Measurements from ENCODE around the gene G0S2. TPM values are rescaled to one million over a fixed set of nuclear protein-coding genes. Genes with fewer than 3 reads are reported as not detected.

G0S2 gene
- total and polyA plus RNA-seq, 10 of the 15 experiments (the other 5 are each of a cell fraction or from before 2014, with no cell fraction given): 0.07 to 0.51 (median 0.23) TPM

- DNase-seq (ENCODE audit: low read depth, low spot score) (no peak), FAIRE-seq (no peak), ATAC-seq (no peak)
- Histone ChIP-seq H3K79me2 (ENCODE audit: control insufficient read depth, insufficient read depth, low read length) (no peaks in the 10 kb centered on the region), H2AFZ (ENCODE audit: control insufficient read depth, low read depth, low read length) (no peak overlapping the region), H3K27me3 (replicated peaks in 1 of 2; ENCODE audit: control insufficient read depth in 2 of 2, insufficient read depth in 2 of 2, low read length in 1 of 2) (no peaks in the 10 kb centered on the region; a peak in 2 of 4 replicates), H3K9me3 (replicated peaks; ENCODE audit: control insufficient read depth, insufficient read depth, low read length) (no peaks in the 10 kb centered on the region), H3K4me2 (ENCODE audit: control insufficient read depth, insufficient read depth) (no peak overlapping the region), H3K4me1 (ENCODE audit: control insufficient read depth, insufficient read depth, low read length) (peaks cover 18% of the 10 kb centered on the region), H3K9ac (ENCODE audit: control insufficient read depth, insufficient read depth, low read length) (no peak overlapping the region), H4K20me1 (ENCODE audit: control insufficient read depth, insufficient read depth) (no peaks in the 10 kb centered on the region), H3K36me3 (ENCODE audit: control insufficient read depth in 2 of 2, insufficient read depth in 2 of 2, low read length in 1 of 2) (no peaks in the 10 kb centered on the region), H3K27ac (ENCODE audit: control insufficient read depth, insufficient read depth) (no peak overlapping the region), H3K4me3 (no peak overlapping the region)
- SMC1A ChIA-PET (ENCODE audit: uncharacterized antibody, unreplicated experiment): interaction anchor here (0.6 to 10.1 kb wide), 4 partner anchors 17 to 671 kb away, joined by 3 to 261 read pairs (median 3); partner anchors contain the start of gene LAMB3
- TF ChIP-seq TBL1XR1 (IDR thresholded peaks at IDR 0.05; ENCODE audit: low read depth, low read length) (no peak), NR2C1 (IDR thresholded peaks at IDR 0.05) (no peak), SKIL (IDR thresholded peaks at IDR 0.05; ENCODE audit: low read depth, poor library complexity, severe bottlenecking) (no peak), PAX8 (IDR thresholded peaks at IDR 0.05) (no peak), TCF7 (IDR thresholded peaks at IDR 0.05; ENCODE audit: borderline replicate concordance) (no peak), RBBP5 (conservative IDR thresholded peaks at IDR 0.05) (no peak), IRF5 (IDR thresholded peaks at IDR 0.05; ENCODE audit: borderline replicate concordance) (no peak), CBFB (IDR thresholded peaks at IDR 0.05; ENCODE audit: low read depth) (no peak), HDGF (IDR thresholded peaks at IDR 0.05) (no peak), ZNF384 (IDR thresholded peaks at IDR 0.05; ENCODE audit: borderline replicate concordance, low read depth, low read length) (no peak), MTA2 (IDR thresholded peaks at IDR 0.05; ENCODE audit: low read depth) (no peak), PML (IDR thresholded peaks at IDR 0.05; ENCODE audit: low read length) (no peak), BHLHE40 (IDR thresholded peaks at IDR 0.05; ENCODE audit: borderline replicate concordance in 1 of 2, low read depth in 2 of 2, low read length in 1 of 2) (no peak), NRF1 (conservative IDR thresholded peaks at IDR 0.05; ENCODE audit: low read depth, low read length) (no peak)
- BruUV-seq (replicated peaks): no TSS peak
- intact Hi-C loops (cut with micrococcal nuclease; ENCODE audit: unreplicated experiment) (loop anchor here (10.0 kb wide), 1 partner anchor 1846 kb away; no protein-coding TSS in a partner anchor), in situ Hi-C loops (cut with MboI) (no loop called here)
- POLR2A ChIA-PET: interaction anchor here (1.2 to 6.2 kb wide), 3 partner anchors 12 to 18 kb away, joined by 3 to 43 read pairs (median 5); no protein-coding TSS in a partner anchor
- CTCF ChIA-PET: interaction anchor here (1.3 to 1.5 kb wide), 2 partner anchors 16 to 78 kb away, joined by 4 read pairs; no protein-coding TSS in a partner anchor
- WGBS (ENCODE audit: insufficient coverage, insufficient replicate concordance, low lambda C conversion rate, missing lambda C conversion rate): 86% methylated on average over 1 of the region's 1 CpG
- RAD21 ChIA-PET (ENCODE audit: unreplicated experiment): interaction anchor here (1.2 to 1.4 kb wide), 2 partner anchors 13 to 18 kb away, joined by 4 to 6 read pairs; partner anchors contain the start of gene LAMB3
Observed at GRCh38 chr1:209670441-209671082, 4.7 kb upstream of the G0S2 start.

All from GM12878 (cell line).